ENCODE results near the gene GRAP2. TPM values are rescaled to one million over a fixed set of nuclear protein-coding genes. Genes with fewer than 3 reads are reported as not detected.
A peak's percentile ranks its signal among the peaks of the same experiment; 100 is the strongest.

GRAP2 gene
- total and polyA plus RNA-seq, 2 of the 8 experiments (the other 6 are each of a cell fraction or from before 2014, with no cell fraction given) = 0.08 TPM; not detected in 1

DNA sequence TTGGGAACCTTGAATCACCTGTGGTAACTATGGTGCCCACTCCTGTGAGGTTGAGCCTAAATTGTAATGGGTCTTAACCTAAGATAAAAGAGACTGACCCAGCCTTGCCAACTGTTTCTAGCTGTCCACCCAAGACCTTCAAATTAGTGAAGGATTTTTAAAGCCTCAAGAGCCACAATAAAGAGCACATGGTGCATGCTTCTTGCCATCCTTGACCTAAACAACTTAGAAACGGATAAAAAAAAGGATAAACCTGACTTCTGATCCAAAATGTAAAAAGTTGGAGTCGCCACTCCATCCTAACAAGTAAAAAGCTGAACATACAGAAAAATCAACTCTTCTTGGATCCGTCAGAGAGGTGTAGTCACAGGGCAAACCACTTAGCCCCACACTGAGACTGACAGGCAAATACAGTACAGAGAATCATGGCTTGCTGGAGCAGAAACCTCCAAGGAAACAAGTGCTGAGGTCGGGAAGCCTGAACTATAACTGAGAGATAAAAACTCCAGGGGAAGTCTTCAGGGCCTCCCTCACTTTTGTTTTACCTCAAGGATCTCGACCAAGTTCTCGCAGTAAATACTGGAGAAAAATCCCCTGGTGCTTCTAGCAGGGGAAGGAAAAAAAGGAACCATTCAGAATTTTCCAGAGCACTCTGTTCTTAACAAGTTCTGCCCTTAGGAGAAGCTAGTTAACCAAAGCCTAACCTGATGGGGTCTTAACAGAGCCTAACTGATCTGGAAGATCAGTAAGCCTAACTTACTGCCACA lies 23.6 kb upstream of the GRAP2 start:
- FAIRE-seq = no peak
- Histone ChIP-seq H4K8ac (ENCODE audit: extremely low read depth, insufficient read depth, low read length) (no peak overlapping the region; the same call in 1 of the 2 replicates), H3K27ac (ENCODE audit: low read depth, low read length) (no peak overlapping the region), H3K56ac (replicated peaks; ENCODE audit: insufficient read length, low read depth, low read length) (no peak overlapping the region), H2BK20ac (ENCODE audit: low read length) (no peak overlapping the region), H3K4me3 (ENCODE audit: extremely low read depth in 1 of 4, insufficient read depth in 2 of 4, low read depth in 3 of 4, low read length in 4 of 4) (no peak overlapping the region), H3K23ac (ENCODE audit: insufficient read length) (no peak overlapping the region), H4K5ac (ENCODE audit: insufficient read length, low read depth, low read length) (no peak overlapping the region), H2BK120ac (replicated peaks; ENCODE audit: low read depth, low read length) (no peak overlapping the region), H3K23me2 (ENCODE audit: low read depth, low read length) (no peaks in the 10 kb centered on the region), H3K4ac (replicated peaks; ENCODE audit: insufficient read length, low read depth, low read length) (no peak overlapping the region), H3K36me3 (ENCODE audit: control insufficient read depth in 2 of 4, insufficient read depth in 4 of 4, low read length in 3 of 4) (no peaks in the 10 kb centered on the region), H3K4me1 (replicated peaks in 1 of 4; ENCODE audit: control insufficient read depth in 3 of 4, insufficient read depth in 4 of 4, low read length in 3 of 4) (no peaks in the 10 kb centered on the region), H3K9me3 (ENCODE audit: insufficient read depth in 2 of 2, low read depth in 1 of 2, low read length in 1 of 2) (no peaks in the 10 kb centered on the region), H2AK5ac (ENCODE audit: low read depth, low read length) (no peak overlapping the region), H3K79me1 (ENCODE audit: low read depth, low read length) (no peaks in the 10 kb centered on the region), H2BK15ac (ENCODE audit: low read length) (no peak overlapping the region), H3K79me2 (ENCODE audit: control insufficient read depth in 1 of 2, insufficient read depth in 2 of 2, low read length in 2 of 2) (no peaks in the 10 kb centered on the region), H4K20me1 (replicated peaks in 1 of 2; ENCODE audit: control insufficient read depth in 1 of 2, insufficient read depth in 2 of 2, low read length in 2 of 2) (no peaks in the 10 kb centered on the region), H3K14ac (ENCODE audit: insufficient read length) (no peak overlapping the region), H3K4me2 (ENCODE audit: insufficient read depth in 1 of 2, low read depth in 2 of 2, low read length in 2 of 2) (no peak overlapping the region), H2AFZ (ENCODE audit: low read length) (0 out of 2 replicates have a peak overlapping the region, but pooled peaks have one; percentile 8), H3K9ac (replicated peaks in 1 of 4; ENCODE audit: extremely low read depth in 1 of 4, low read depth in 3 of 4, low read length in 3 of 4) (no peak overlapping the region), H2BK5ac (ENCODE audit: low read depth, low read length) (no peak overlapping the region), H2BK12ac (ENCODE audit: low read depth, low read length) (no peak overlapping the region), H4K91ac (replicated peaks; ENCODE audit: insufficient read length, low read length) (no peak overlapping the region), H3K27me3 (replicated peaks in 1 of 4; ENCODE audit: control insufficient read depth in 3 of 4, extremely low read depth in 1 of 4, insufficient read depth in 3 of 4, low read length in 3 of 4) (no peaks in the 10 kb centered on the region), H3K18ac (ENCODE audit: extremely low read depth, low read length) (no peak overlapping the region)
- 91% methylated on average over 6 of the region's 6 CpGs; no CpG with 5 or more reads in 1 of the 2 experiments for WGBS, 2 experiments (ENCODE audit: extremely low coverage in 1 of 2, insufficient coverage in 1 of 2, insufficient read length in 1 of 2, insufficient replicate concordance in 2 of 2, low coverage in 1 of 2, low lambda C conversion rate in 2 of 2, missing lambda C conversion rate in 1 of 2)
- ChIA-PET CTCF (ENCODE audit: partially characterized antibody) (interaction anchor here (0.6 kb wide), 2 partner anchors 55 to 154 kb away, joined by 3 read pairs; no protein-coding TSS in a partner anchor), POLR2A (ENCODE audit: partially characterized antibody) (no interaction called here)
- no peak for DNase-seq (ENCODE audit: low read depth in 1 of 2, low spot score in 2 of 2)
- TF ChIP-seq CHD1 (IDR thresholded peaks at IDR 0.05; ENCODE audit: low read depth, low read length) = no peak
- TF ChIP-seq JUN (IDR thresholded peaks at IDR 0.05; ENCODE audit: low read depth, low read length) = no peak
- no peak for TF ChIP-seq PHF8 (conservative IDR thresholded peaks at IDR 0.05; ENCODE audit: low read depth, low read length)
- no peak for TF ChIP-seq SP2 (IDR thresholded peaks at IDR 0.05; ENCODE audit: low read length)
- TF ChIP-seq EP300 (IDR thresholded peaks at IDR 0.05; ENCODE audit: borderline replicate concordance in 1 of 2, low read depth in 2 of 2, low read length in 2 of 2) = no peak
- no peak for TF ChIP-seq CREB1 (IDR thresholded peaks at IDR 0.05)
- TF ChIP-seq HDAC2 (IDR thresholded peaks at IDR 0.05; ENCODE audit: borderline replicate concordance in 1 of 2, low read depth in 2 of 2, low read length in 2 of 2) = no peak
- no peak for TF ChIP-seq GTF2F1 (IDR thresholded peaks at IDR 0.05; ENCODE audit: borderline replicate concordance, low read depth, low read length)
- no peak for TF ChIP-seq E2F6 (IDR thresholded peaks at IDR 0.05)
- TF ChIP-seq SUZ12 (IDR thresholded peaks at IDR 0.05; ENCODE audit: low read length) = no peak
- no peak for TF ChIP-seq JUND (IDR thresholded peaks at IDR 0.05; ENCODE audit: low read length)
- TF ChIP-seq EGR1 (IDR thresholded peaks at IDR 0.05; ENCODE audit: borderline replicate concordance, low read depth, low read length) = no peak

Data from H1 (cell line).